Gastrocnemius medialis (tissue), 4 donors: ENCODE data around the gene ZCCHC9.

Source experiments
- CTCF ChIP-seq, 5 experiments: fragments of 450-650 bp in 3 of 5; fragments of 200-600 bp in 2 of 5; sonication (generic) in 2 of 5; IDR thresholded peaks in 4 of 5; conservative IDR thresholded peaks in 1 of 5; 1 replicate in 4 of 5; 2 replicates in 1 of 5; pipeline ENCODE4 v1.5.1; 2016 to 2019; ENCODE audit warnings: antibody characterized with exemption in 5 of 5, mild to moderate bottlenecking in 3 of 5, moderate library complexity in 3 of 5
- POLR2A ChIP-seq, 2 donors: fragments of 450-650 bp; IDR thresholded peaks; one replicate each; pipeline ENCODE4 v1.6.1; 2017; ENCODE audit warnings: antibody characterized with exemption in 2 of 2, mild to moderate bottlenecking in 2 of 2, moderate library complexity in 2 of 2

GRCh38 chr5:81344736-81345135, 43.3 kb downstream of the ZCCHC9 start:
- TF ChIP-seq POLR2A (IDR thresholded peaks at IDR 0.05): no peak
- no peak for TF ChIP-seq CTCF (IDR thresholded peaks at IDR 0.05 in 4 of 5, conservative IDR thresholded peaks at IDR 0.05 in 1 of 5)
